ENCODE data around the gene ST8SIA2.

Gene ST8SIA2

GRCh38 chr15:92503889-92504288 is 110.2 kb downstream of the ST8SIA2 start:
- no peak for TF ChIP-seq TAF1 (IDR thresholded peaks at IDR 0.05; ENCODE audit: borderline replicate concordance, insufficient read depth, low read length)

GRCh38 chr15:92505611-92506010 is 111.9 kb downstream of the ST8SIA2 start:
- TF ChIP-seq SIN3A (IDR thresholded peaks at IDR 0.05; ENCODE audit: borderline replicate concordance, insufficient read depth, low read length) (no peak), TAF1 (IDR thresholded peaks at IDR 0.05; ENCODE audit: borderline replicate concordance, insufficient read depth, low read length) (no peak), REST (IDR thresholded peaks at IDR 0.05; ENCODE audit: insufficient read depth in 1 of 2, low read depth in 2 of 2, low read length in 2 of 2) (no peak), POLR2AphosphoS5 (IDR thresholded peaks at IDR 0.05; ENCODE audit: low read depth, low read length) (no peak), FOXP2 (optimal IDR thresholded peaks at IDR 0.05; ENCODE audit: borderline replicate concordance, extremely low read depth, extremely low read length, insufficient read depth) (no peak)

GRCh38 chr15:92506506-92506905 is 112.8 kb downstream of the ST8SIA2 start:
- TF ChIP-seq REST (IDR thresholded peaks at IDR 0.05; ENCODE audit: insufficient read depth in 1 of 2, low read depth in 2 of 2, low read length in 2 of 2): no peak
- no peak for TF ChIP-seq TAF1 (IDR thresholded peaks at IDR 0.05; ENCODE audit: borderline replicate concordance, insufficient read depth, low read length)
- TF ChIP-seq FOXP2 (optimal IDR thresholded peaks at IDR 0.05; ENCODE audit: borderline replicate concordance, extremely low read depth, extremely low read length, insufficient read depth): no peak
- no peak for TF ChIP-seq SIN3A (IDR thresholded peaks at IDR 0.05; ENCODE audit: borderline replicate concordance, insufficient read depth, low read length)
- TF ChIP-seq POLR2AphosphoS5 (IDR thresholded peaks at IDR 0.05; ENCODE audit: low read depth, low read length): no peak

GRCh38 chr15:92510163-92510882 is 116.6 kb downstream of the ST8SIA2 start:
- TF ChIP-seq TAF1 (IDR thresholded peaks at IDR 0.05; ENCODE audit: borderline replicate concordance, insufficient read depth, low read length) (no peak), SIN3A (IDR thresholded peaks at IDR 0.05; ENCODE audit: borderline replicate concordance, insufficient read depth, low read length) (no peak), POLR2AphosphoS5 (IDR thresholded peaks at IDR 0.05; ENCODE audit: low read depth, low read length) (no peak), FOXP2 (optimal IDR thresholded peaks at IDR 0.05; ENCODE audit: borderline replicate concordance, extremely low read depth, extremely low read length, insufficient read depth) (no peak), REST (IDR thresholded peaks at IDR 0.05; ENCODE audit: insufficient read depth in 1 of 2, low read depth in 2 of 2, low read length in 2 of 2) (no peak)
